Activated CD4-positive, alpha-beta memory T cell treated with anti-CD3 and anti-CD28 coated beads, Interleukin-2, amount 10 ng/mL, durations not matched to agents 7 days and 5 days (primary cell): ENCODE results near the gene SCAPER. TPM values are rescaled to one million over a fixed set of nuclear protein-coding genes. Genes with fewer than 3 reads are reported as not detected.
"Not testable (repeated sequence)": the region's sequence is repeated elsewhere in the genome, so short reads cannot be mapped to it uniquely, and the experiment has no call there.

Experiments used
- CTCF ChIA-PET: fragments of 350-600 bp; sonication (Branson Sonifier 250); formaldehyde crosslinking; loops from one replicate; lab custom pipeline; 2021; ENCODE audit warnings: antibody characterized with exemption, inconsistent platforms; lab: Charles Lee
- POLR2A ChIA-PET: fragments of 350-600 bp; sonication (Branson Sonifier 250); formaldehyde crosslinking; loops from one replicate; lab custom pipeline; 2021; ENCODE audit warnings: antibody characterized with exemption; lab: Charles Lee
- DNase-seq: peaks from one replicate; pipeline ENCODE4 v3.0.0-alpha.2; 2020
- H3K27ac Mint-ChIP-seq: one replicate; pipeline ENCODE4 v1.8.0; 2021; ENCODE audit warnings: mild to moderate bottlenecking, mixed read lengths
- H3K27me3 Mint-ChIP-seq: one replicate; pipeline ENCODE4 v1.8.0; 2021; ENCODE audit warnings: mixed read lengths
- H3K36me3 Mint-ChIP-seq: one replicate; pipeline ENCODE4 v1.8.0; 2021; ENCODE audit warnings: low read depth, mixed read lengths
- H3K4me1 Mint-ChIP-seq: one replicate; pipeline ENCODE4 v1.8.0; 2021; ENCODE audit warnings: mixed read lengths
- H3K4me3 Mint-ChIP-seq: one replicate; pipeline ENCODE4 v1.8.0; 2021; ENCODE audit warnings: mild to moderate bottlenecking, mixed read lengths
- H3K9me3 Mint-ChIP-seq: one replicate; pipeline ENCODE4 v1.8.0; 2021; ENCODE audit warnings: mixed read lengths
- total RNA-seq, 2 experiments: library from RNA; stranded (reverse); gene quantifications; one replicate each; pipeline ENCODE4 v1.2.3, GENCODE V29; 2021

SCAPER gene
- total RNA-seq, 2 experiments from 2014 or later, result 19.2 to 21.9 TPM

GRCh38 chr15:76449455-76449854 lies 455.7 kb downstream of the SCAPER start:
- Mint-ChIP-seq H3K36me3 (no peaks in the 10 kb centered on the region), H3K4me3 (no peak overlapping the region), H3K9me3 (no peaks in the 10 kb centered on the region), H3K4me1 (no peaks in the 10 kb centered on the region), H3K27me3 (no peaks in the 10 kb centered on the region), H3K27ac (no peak overlapping the region)
- DNase-seq, result no peak
- ChIA-PET POLR2A (no interaction called here), CTCF (no interaction called here)

DNA sequence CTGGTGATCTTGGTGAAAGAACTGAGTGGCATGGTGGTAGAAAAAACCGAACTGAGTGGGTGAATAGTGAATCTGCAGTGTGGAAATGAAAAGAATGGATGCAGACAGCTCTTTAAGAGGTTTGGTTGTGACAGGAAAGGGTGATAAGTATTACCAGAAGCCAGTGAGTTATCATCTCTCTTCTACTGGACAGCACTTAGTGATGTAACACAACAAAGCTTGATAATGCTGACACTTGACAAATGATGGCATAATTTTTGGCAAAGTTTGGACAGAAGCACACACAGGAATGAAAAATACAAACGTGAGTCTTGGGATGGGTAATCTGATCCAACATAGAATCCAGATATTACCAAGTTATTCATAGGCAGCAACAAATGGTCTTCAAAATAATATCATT lies 456.4 kb downstream of the SCAPER start:
- ChIA-PET CTCF (no interaction called here), POLR2A (no interaction called here)
- Mint-ChIP-seq H3K27ac (no peak overlapping the region), H3K4me1 (no peaks in the 10 kb centered on the region), H3K9me3 (no peaks in the 10 kb centered on the region), H3K36me3 (no peaks in the 10 kb centered on the region), H3K27me3 (no peaks in the 10 kb centered on the region), H3K4me3 (no peak overlapping the region)
- no peak for DNase-seq

- Mint-ChIP-seq H3K27me3 (no peaks in the 10 kb centered on the region), H3K4me3 (no peak overlapping the region), H3K27ac (no peak overlapping the region), H3K9me3 (no peaks in the 10 kb centered on the region), H3K4me1 (no peaks in the 10 kb centered on the region), H3K36me3 (no peaks in the 10 kb centered on the region)
- ChIA-PET POLR2A (no interaction called here), CTCF (no interaction called here)
- no peak for DNase-seq
Observed at GRCh38 chr15:76447728-76448441, 457.3 kb downstream of the SCAPER start.

GRCh38 chr15:76440441-76440840 lies 464.7 kb downstream of the SCAPER start:
- Mint-ChIP-seq H3K4me1 (no peaks in the 10 kb centered on the region), H3K27ac (no peak overlapping the region), H3K27me3 (no peaks in the 10 kb centered on the region), H3K9me3 (no peaks in the 10 kb centered on the region), H3K4me3 (no peak overlapping the region), H3K36me3 (no peaks in the 10 kb centered on the region)
- CTCF ChIA-PET, result no interaction called here
- no peak for DNase-seq
- POLR2A ChIA-PET, result no interaction called here

GRCh38 chr15:76439542-76439941 lies 465.6 kb downstream of the SCAPER start:
- ChIA-PET CTCF (no interaction called here), POLR2A (no interaction called here)
- Mint-ChIP-seq H3K4me3 (no peak overlapping the region), H3K27me3 (no peaks in the 10 kb centered on the region), H3K4me1 (no peaks in the 10 kb centered on the region), H3K36me3 (no peaks in the 10 kb centered on the region), H3K27ac (no peak overlapping the region), H3K9me3 (no peaks in the 10 kb centered on the region)
- no peak for DNase-seq

- no peaks in the 10 kb centered on the region for H3K27me3 Mint-ChIP-seq
- H3K27ac Mint-ChIP-seq, result no peak overlapping the region
- no peaks in the 10 kb centered on the region for H3K4me1 Mint-ChIP-seq
- H3K9me3 Mint-ChIP-seq, result no peaks in the 10 kb centered on the region
- ChIA-PET POLR2A (no interaction called here), CTCF (no interaction called here)
- no peak overlapping the region for H3K4me3 Mint-ChIP-seq
- no peak for DNase-seq
- no peaks in the 10 kb centered on the region for H3K36me3 Mint-ChIP-seq
Observed at GRCh38 chr15:76433798-76434400, 471.2 kb downstream of the SCAPER start.

- H3K4me1 Mint-ChIP-seq, H3K9me3 Mint-ChIP-seq, CTCF ChIA-PET, DNase-seq, H3K27ac Mint-ChIP-seq, POLR2A ChIA-PET, H3K4me3 Mint-ChIP-seq, H3K27me3 Mint-ChIP-seq, H3K36me3 Mint-ChIP-seq: not testable (repeated sequence)
Observed at GRCh38 chr15:76433036-76433435, 472.1 kb downstream of the SCAPER start.

DNA sequence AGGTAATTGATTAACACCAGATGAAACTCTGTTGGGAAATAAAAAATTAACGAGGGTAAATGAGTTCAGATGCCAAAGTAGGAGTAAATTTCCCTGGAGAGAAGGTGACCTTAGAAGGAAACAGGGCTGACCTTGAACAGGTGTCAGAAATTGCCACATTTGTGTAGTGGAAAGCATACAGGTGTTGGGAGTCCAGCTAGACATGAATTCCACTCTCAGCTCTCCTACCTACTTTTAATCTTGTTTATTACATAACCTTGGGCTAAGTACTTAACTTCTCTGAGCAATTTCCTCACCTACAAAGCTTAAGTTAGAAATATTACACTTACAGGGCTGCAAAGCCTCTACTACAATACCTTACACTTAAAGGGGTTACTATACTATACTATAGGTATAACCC lies 472.5 kb downstream of the SCAPER start:
- Mint-ChIP-seq H3K9me3 (no peaks in the 10 kb centered on the region), H3K36me3 (no peaks in the 10 kb centered on the region), H3K4me3 (no peak overlapping the region), H3K27ac (no peak overlapping the region), H3K4me1 (no peaks in the 10 kb centered on the region), H3K27me3 (no peaks in the 10 kb centered on the region)
- POLR2A ChIA-PET, result no interaction called here
- no peak for DNase-seq
- CTCF ChIA-PET, result no interaction called here

DNA sequence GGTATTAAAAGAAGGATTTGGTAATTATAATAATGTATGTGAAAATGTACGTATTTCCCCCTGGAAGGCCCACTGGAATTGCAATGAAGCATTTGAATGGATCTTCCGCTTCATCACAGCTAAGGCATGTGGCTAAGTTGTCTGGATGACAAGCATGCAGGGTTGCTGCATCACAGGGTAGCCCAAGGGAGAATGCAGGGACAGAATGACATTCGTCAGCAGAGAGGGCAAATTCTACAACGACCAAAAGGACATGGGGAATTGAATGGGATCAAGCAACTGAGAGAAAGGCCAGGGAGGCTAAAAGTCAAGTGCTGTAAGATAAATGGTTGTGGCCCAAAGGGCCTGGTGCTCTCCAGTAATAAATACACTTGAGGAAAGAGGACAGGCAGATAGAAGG lies 473.2 kb downstream of the SCAPER start:
- CTCF ChIA-PET, result no interaction called here
- Mint-ChIP-seq H3K4me1 (no peaks in the 10 kb centered on the region), H3K27ac (no peak overlapping the region), H3K27me3 (no peaks in the 10 kb centered on the region), H3K36me3 (peaks cover 3% of the 10 kb centered on the region), H3K4me3 (no peak overlapping the region), H3K9me3 (no peaks in the 10 kb centered on the region)
- POLR2A ChIA-PET, result no interaction called here
- no peak for DNase-seq

- POLR2A ChIA-PET, DNase-seq, CTCF ChIA-PET: not testable (repeated sequence)
Observed at GRCh38 chr15:76430711-76431110, 474.4 kb downstream of the SCAPER start.

DNA sequence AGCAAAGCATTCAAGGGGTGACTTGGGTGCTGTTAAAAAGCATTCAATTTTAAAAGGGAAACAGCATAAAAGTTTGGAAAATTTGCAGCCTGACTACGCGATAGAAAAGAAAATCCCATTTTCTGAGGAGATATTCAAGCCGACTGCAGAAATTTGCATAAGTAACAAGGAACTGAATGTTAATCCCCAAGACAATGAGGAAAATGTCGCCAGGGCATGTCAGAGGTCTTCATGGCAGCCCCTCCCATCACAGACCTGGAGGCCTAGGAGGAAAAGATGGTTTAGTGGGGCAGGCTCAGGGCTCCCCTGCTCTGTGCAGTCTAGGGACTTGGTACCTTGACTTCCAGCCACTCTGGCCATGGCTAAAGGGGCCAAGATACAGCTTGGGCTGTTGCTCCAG lies 475.5 kb downstream of the SCAPER start:
- H3K27ac Mint-ChIP-seq, result no peak overlapping the region

More at GRCh38 chr15:76430711-76431110, 474.4 kb downstream of the SCAPER start:
- H3K4me1 Mint-ChIP-seq, H3K27ac Mint-ChIP-seq, H3K4me3 Mint-ChIP-seq, H3K9me3 Mint-ChIP-seq, H3K36me3 Mint-ChIP-seq, H3K27me3 Mint-ChIP-seq: not testable (repeated sequence)

GRCh38 chr15:76426941-76427340 lies 478.2 kb downstream of the SCAPER start:
- Mint-ChIP-seq H3K4me3 (no peak overlapping the region), H3K9me3 (peaks cover 5% of the 10 kb centered on the region), H3K36me3 (peaks cover 9% of the 10 kb centered on the region), H3K4me1 (no peaks in the 10 kb centered on the region), H3K27ac (no peak overlapping the region), H3K27me3 (peaks cover 2% of the 10 kb centered on the region)
- POLR2A ChIA-PET, result no interaction called here
- DNase-seq, result no peak
- CTCF ChIA-PET, result no interaction called here

More for the DNA sequence above, 475.5 kb downstream of the SCAPER start:
- Mint-ChIP-seq H3K4me1 (no peaks in the 10 kb centered on the region), H3K4me3 (no peak overlapping the region), H3K36me3 (peaks cover 9% of the 10 kb centered on the region), H3K27me3 (no peaks in the 10 kb centered on the region), H3K9me3 (peaks cover 5% of the 10 kb centered on the region)
- no peak for DNase-seq
- CTCF ChIA-PET, result no interaction called here
- POLR2A ChIA-PET, result no interaction called here

- Mint-ChIP-seq H3K9me3 (no peaks in the 10 kb centered on the region), H3K4me1 (no peaks in the 10 kb centered on the region), H3K27me3 (no peaks in the 10 kb centered on the region), H3K4me3 (no peak overlapping the region), H3K27ac (no peak overlapping the region), H3K36me3 (peaks cover 3% of the 10 kb centered on the region)
- DNase-seq, result no peak
- CTCF ChIA-PET, result no interaction called here
- POLR2A ChIA-PET, result no interaction called here
Observed at GRCh38 chr15:76418352-76419140, 486.6 kb downstream of the SCAPER start.
